A549 treated with DMSO at 1 μM for 4 hours (cell line): ENCODE data around the gene COL1A1. TPM values are rescaled to one million over a fixed set of nuclear protein-coding genes. Genes with fewer than 3 reads are reported as not detected.

ENCODE experiments used
- total RNA-seq: library from RNA; stranded (reverse); fragments of 200-300 nt; extraction: Qiagen RNA extraction; gene quantifications from 5 replicates; pipeline ENCODE4 v1.2.3, GENCODE V29; 2022; ENCODE audit warnings: low read depth

Gene COL1A1
- 8.5 to 11.9 TPM (median 9.5 TPM) in 5 replicates for total RNA-seq

DNA sequence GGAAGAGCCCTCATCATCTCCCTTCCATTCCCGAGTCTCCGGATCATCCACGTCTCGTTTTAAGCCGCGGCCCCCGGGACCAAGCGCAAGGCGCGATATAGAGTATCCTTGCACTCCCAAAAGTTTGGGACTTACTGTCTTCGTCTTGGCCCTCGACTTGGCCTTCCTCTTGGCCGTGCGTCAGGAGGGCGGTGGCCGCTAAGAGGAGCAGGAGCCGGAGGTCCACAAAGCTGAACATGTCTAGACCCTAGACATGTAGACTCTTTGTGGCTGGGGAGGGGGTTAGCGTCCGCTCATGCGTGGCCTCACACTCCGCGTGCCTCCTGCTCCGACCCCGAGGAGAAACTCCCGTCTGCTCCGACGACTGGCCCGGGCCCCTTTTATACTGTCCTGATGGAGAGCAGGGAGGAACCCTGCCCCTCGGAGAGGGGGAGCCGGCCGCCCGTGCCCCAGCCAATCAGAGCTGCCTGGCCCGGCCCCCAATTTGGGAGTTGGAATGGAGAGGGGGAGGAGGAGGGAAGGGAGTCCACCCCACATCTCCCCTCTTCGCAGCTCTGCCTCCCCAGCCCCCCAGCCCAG lies at the start of gene COL1A1:
Gene COL1A1, minus strand, starts transcription at position 356 of the 579 bp plus-strand sequence. Its CDS starts 118 bp downstream, at position 238.

DNA sequence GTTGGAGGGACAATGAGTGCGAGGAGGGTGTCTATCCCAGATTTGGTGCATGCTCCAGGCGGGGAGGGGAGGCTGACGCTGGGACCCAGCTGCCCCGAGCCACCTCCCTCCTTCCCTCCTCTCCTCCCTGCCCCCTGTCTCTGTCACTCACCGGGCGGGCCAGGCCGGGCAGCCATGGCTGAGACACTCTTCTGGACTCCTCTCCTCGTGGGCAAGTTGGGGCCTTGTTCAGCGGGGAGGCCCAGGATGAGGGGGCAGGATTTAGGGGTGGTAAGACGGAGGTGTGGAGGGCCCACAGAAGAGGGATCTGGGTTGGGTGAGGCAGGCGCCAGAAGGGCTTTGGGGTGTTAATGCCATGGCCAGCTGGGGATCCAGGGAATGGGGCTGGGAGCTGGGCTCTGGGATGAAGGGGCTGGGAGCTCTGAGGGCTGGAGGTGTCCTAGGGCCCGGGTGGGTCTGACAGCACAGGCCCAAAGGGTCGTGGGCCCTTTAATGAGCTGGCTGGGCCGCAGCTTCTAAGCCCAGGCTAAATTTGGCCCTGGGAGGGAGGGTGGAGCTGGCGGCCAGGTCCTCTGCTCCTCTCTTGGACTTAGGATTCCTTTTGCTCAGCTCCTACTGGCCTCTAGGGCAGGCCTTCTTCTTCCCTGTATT lies 35.4 kb downstream of the COL1A1 start, which contains the start of gene SGCA:
Gene SGCA, plus strand, starts transcription at position 139 of the 651 bp plus-strand sequence. Its CDS starts 36 bp downstream, at position 175.

DNA sequence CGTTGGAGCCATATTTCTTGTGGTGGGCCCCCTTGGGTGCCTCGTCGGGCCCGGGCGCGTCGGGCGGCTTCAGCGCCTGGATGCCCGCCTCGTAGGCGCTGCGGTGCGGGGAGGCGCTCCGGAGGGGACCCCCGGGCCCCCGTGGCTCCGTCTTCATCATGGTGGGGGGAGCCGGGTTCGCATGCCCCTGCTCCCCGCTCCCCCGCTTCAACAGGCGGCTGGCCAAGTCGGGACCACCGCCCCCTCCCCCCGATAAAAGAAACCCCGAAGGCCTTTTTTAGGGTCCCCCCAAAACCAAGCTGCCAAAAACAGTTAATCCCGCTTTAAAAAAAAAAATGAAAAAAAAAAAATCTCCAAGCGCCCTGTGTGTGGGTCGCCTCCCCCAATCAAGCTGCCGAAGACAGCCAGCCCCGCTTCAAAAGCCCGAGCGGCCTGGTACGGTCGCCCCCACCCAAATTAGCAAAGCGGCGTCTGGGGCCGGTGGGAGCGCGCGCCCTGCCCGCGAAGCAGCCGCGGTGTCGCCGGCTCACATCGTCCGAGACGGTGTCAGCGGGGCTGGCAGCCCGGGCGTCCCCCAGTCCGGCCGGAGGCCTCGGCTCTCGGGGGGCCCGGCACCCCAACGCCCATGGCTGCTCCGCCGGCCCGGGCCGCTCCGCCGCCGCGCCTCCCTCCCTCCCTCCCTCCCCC lies 50.9 kb downstream of the COL1A1 start, which contains the start of gene PPP1R9B:
Gene PPP1R9B, minus strand, starts transcription at position 324 of the 687 bp plus-strand sequence. Its CDS starts 164 bp downstream, at position 160.

Other genes with a start within 250 kb of the COL1A1 start
- 2.4 to 3.3 TPM (median 3.0 TPM) in 5 replicates for gene DLX4, start 232.4 kb downstream of the COL1A1 start, total RNA-seq
- 0.08 to 0.28 TPM (median 0.14 TPM) in 5 replicates for gene DLX3, start 206.4 kb downstream of the COL1A1 start, total RNA-seq
- 429 to 478 TPM (median 448 TPM) in 5 replicates for gene ITGA3, start 145.5 kb downstream of the COL1A1 start, total RNA-seq
- gene PDK2, start 106.3 kb downstream of the COL1A1 start, total RNA-seq: 18.8 to 21.6 TPM (median 19.0 TPM) in 5 replicates
- 0.24 to 0.51 TPM (median 0.38 TPM) in 5 replicates for gene SAMD14, start 71.5 kb downstream of the COL1A1 start, total RNA-seq
- gene PPP1R9B, start 51.0 kb downstream of the COL1A1 start, total RNA-seq: 45.7 to 65.4 TPM (median 59.4 TPM) in 5 replicates
- 1.5 to 2.7 TPM (median 1.8 TPM) in 5 replicates for gene SGCA, start 35.6 kb downstream of the COL1A1 start, total RNA-seq
- gene TMEM92, start 72.8 kb upstream of the COL1A1 start, total RNA-seq: 22.2 to 30.1 TPM (median 26.9 TPM) in 5 replicates
- gene XYLT2, start 144.5 kb upstream of the COL1A1 start, total RNA-seq: 18.5 to 26.0 TPM (median 21.9 TPM) in 5 replicates
- gene MRPL27, start 171.6 kb upstream of the COL1A1 start, total RNA-seq: 138 to 166 TPM (median 143 TPM) in 5 replicates
- 15.2 to 17.4 TPM (median 16.0 TPM) in 5 replicates for gene EME1, start 171.6 kb upstream of the COL1A1 start, total RNA-seq
- gene LRRC59, start 195.9 kb upstream of the COL1A1 start, total RNA-seq: 237 to 256 TPM (median 243 TPM) in 5 replicates
- gene ACSF2, start 224.6 kb upstream of the COL1A1 start, total RNA-seq: 10.0 to 14.9 TPM (median 13.5 TPM) in 5 replicates